PC-3 (cell line): ENCODE results near the gene RINT1. TPM values are rescaled to one million over a fixed set of nuclear protein-coding genes. Genes with fewer than 3 reads are reported as not detected.
A peak's percentile ranks its signal among the peaks of the same experiment; 100 is the strongest.

Experiments used
- ATAC-seq: fragments of 200-7000 bp; cut with Tn5 transposase; 2 replicates; pipeline ENCODE4 v1.9.1; 2020; ENCODE audit warnings: mild to moderate bottlenecking, moderate library complexity
- Bru-seq: library from RNA; stranded (reverse); fragments of 400-500 nt; gene quantifications from one replicate; lab custom pipeline; 2021; lab: Mats Ljungman, UMichigan
- BruChase-seq, 2 experiments: library from RNA; stranded (reverse); fragments of 400-500 nt; gene quantifications; one replicate each; lab custom pipeline; 2021; lab: Mats Ljungman, UMichigan
- BruUV-seq: library from RNA; stranded (reverse); fragments of 400-500 nt; replicated peaks from 2 replicates; lab custom pipeline; 2021; lab: Mats Ljungman, UMichigan
- CTCF ChIA-PET: fragments of 300-600 bp; sonication (Branson Sonifier 250); formaldehyde crosslinking; loops from one replicate; lab custom pipeline; 2022; ENCODE audit warnings: antibody characterized with exemption; lab: Charles Lee
- POLR2A ChIA-PET: fragments of 300-600 bp; sonication (Branson Sonifier 250); formaldehyde crosslinking; loops from one replicate; lab custom pipeline; 2022; ENCODE audit warnings: antibody characterized with exemption; ENCODE audit not compliant: unreplicated experiment; lab: Charles Lee
- DNase-seq: peaks from one replicate; pipeline ENCODE4 v3.0.0-alpha.2; 2015
- H2AFZ ChIP-seq: fragments of 300-600 bp; sonication (generic); 2 replicates; pipeline ENCODE4 v1.6.0; 2016; ENCODE audit warnings: antibody characterized with exemption, low read length
- H3F3A ChIP-seq: fragments of 300-600 bp; sonication (generic); one replicate; pipeline ENCODE4 v1.6.0; 2017; ENCODE audit warnings: antibody characterized with exemption, low read length, control low read depth, mild to moderate bottlenecking; ENCODE audit not compliant: unreplicated experiment
- H3K27ac ChIP-seq: fragments of 300-600 bp; sonication (generic); 2 replicates; pipeline ENCODE4 v1.5.1; 2016; ENCODE audit warnings: mild to moderate bottlenecking, low read length
- H3K27me3 ChIP-seq: fragments of 300-600 bp; sonication (generic); 2 replicates; pipeline ENCODE4 v1.6.1; 2016; ENCODE audit warnings: low read length, mixed read lengths
- H3K36me3 ChIP-seq: fragments of 300-600 bp; sonication (generic); 2 replicates; pipeline ENCODE4 v1.6.1; 2016; ENCODE audit warnings: low read depth, mixed run types, low read length, mixed read lengths
- H3K4me1 ChIP-seq: fragments of 300-600 bp; sonication (generic); 2 replicates; pipeline ENCODE4 v1.5.1; 2016; ENCODE audit warnings: low read length; ENCODE audit not compliant: insufficient read depth
- H3K4me2 ChIP-seq: fragments of 300-600 bp; sonication (generic); 2 replicates; pipeline ENCODE4 v1.6.0; 2016; ENCODE audit warnings: low read length
- H3K4me3 ChIP-seq: fragments of 300-600 bp; sonication (generic); 2 replicates; pipeline ENCODE4 v1.5.1; 2016; ENCODE audit warnings: mild to moderate bottlenecking, low read length, mixed read lengths
- H3K79me2 ChIP-seq: fragments of 300-600 bp; sonication (generic); 2 replicates; pipeline ENCODE4 v1.6.1; 2017; ENCODE audit warnings: low read length, mixed read lengths
- H3K9ac ChIP-seq: fragments of 300-600 bp; sonication (generic); 2 replicates; pipeline ENCODE4 v1.6.0; 2016; ENCODE audit warnings: mild to moderate bottlenecking, low read length
- H3K9me2 ChIP-seq: fragments of 300-600 bp; sonication (generic); replicated peaks from 2 replicates; pipeline ENCODE4 v1.6.1; 2016; ENCODE audit warnings: mixed run types, low read length, mixed read lengths
- H3K9me3 ChIP-seq: fragments of 300-600 bp; sonication (generic); 2 replicates; pipeline ENCODE4 v1.6.1; 2016; ENCODE audit warnings: low read length, mixed read lengths
- H4K20me1 ChIP-seq: fragments of 300-600 bp; sonication (generic); 2 replicates; pipeline ENCODE4 v1.6.1; 2016; ENCODE audit warnings: low read length, mixed read lengths
- CTCF ChIP-seq: fragments of 300-600 bp; sonication (generic); conservative IDR thresholded peaks from 2 replicates; pipeline ENCODE4 v1.5.1; 2017; ENCODE audit warnings: antibody characterized with exemption, low read depth, mild to moderate bottlenecking, low read length
- EZH2 ChIP-seq: fragments of 300-600 bp; sonication (generic); IDR thresholded peaks from one replicate; pipeline ENCODE4 v1.6.1; 2017; ENCODE audit warnings: antibody characterized with exemption, mild to moderate bottlenecking, low read length; ENCODE audit not compliant: unreplicated experiment
- EZH2phosphoT487 ChIP-seq: fragments of 300-600 bp; sonication (generic); IDR thresholded peaks from 2 replicates; pipeline ENCODE4 v1.6.1; 2018; ENCODE audit warnings: mild to moderate bottlenecking, antibody characterized with exemption, low read length, borderline replicate concordance
- intact Hi-C: fragments of 100-400 bp; cut with micrococcal nuclease; formaldehyde crosslinking; loops from 2 replicates; pipeline ENCODE4 v1.9.0; 2023
- long read RNA-seq: library from polyadenylated mRNA; unstranded; transcript quantifications from one replicate; pipeline ENCODE4 v2.0.0, GENCODE V29; 2021; ENCODE audit not compliant: unreplicated experiment
- total RNA-seq: library from RNA; depleted of rRNA; stranded (reverse); fragments of >200 nt; gene quantifications from 2 replicates; pipeline ENCODE4 v1.2.3, GENCODE V29; 2014; rRNA removed

Gene RINT1
- total RNA-seq (20.8 TPM in 2 replicates), Bru-seq, nascent RNA (percentile 84 among the genes with signal in this experiment), BruChase-seq, experiment 1, labeled RNA remaining after a 6-hour chase (percentile 89 among the genes with signal in this experiment), BruChase-seq, experiment 2, labeled RNA remaining after a 2-hour chase (percentile 85 among the genes with signal in this experiment)
- long read RNA-seq, transcript RINT1-201 (15 exons, 2,976 nt): major isoform, 103 of 143 reads
- long read RNA-seq, partial matches to known transcripts: 7 of 143 reads
- long read RNA-seq, other reads (novel, unspliced or antisense): 33 of 143 reads

- ATAC-seq: peak; percentile 98
- Histone ChIP-seq H3K9me3 (no peaks in the 10 kb centered on the region), H3K4me1 (peaks cover 18% of the 10 kb centered on the region), H3K9ac (peak within 1 kb of the TSS; percentile 93), H3K4me2 (peak within 1 kb of the TSS; percentile 86), H3K9me2 (no peaks in the 10 kb centered on the region), H3K4me3 (peak within 1 kb of the TSS; percentile 91), H4K20me1 (no peaks in the 10 kb centered on the region), H3K27me3 (no peaks in the 10 kb centered on the region), H2AFZ (peak within 1 kb of the TSS; percentile 99), H3F3A (no peaks in the 10 kb centered on the region), H3K36me3 (peaks cover 9% of the 10 kb centered on the region), H3K27ac (peak within 1 kb of the TSS; percentile 12; the same call in 1 of the 2 replicates), H3K79me2 (peaks cover 35% of the 10 kb centered on the region)
- TF ChIP-seq EZH2 (no peak), CTCF (peak; percentile 88)
- POLR2A ChIA-PET: interaction anchor here (0.5 to 0.7 kb wide), 5 partner anchors 175 to 685 kb away, joined by 3 to 14 read pairs (median 4); no protein-coding TSS in a partner anchor
- intact Hi-C loops: loop anchor here (1.0 to 5.0 kb wide), 4 partner anchors 10 to 645 kb away; partner anchors contain the start of gene PUS7
- TSS peak; percentile 74 for BruUV-seq
- CTCF ChIA-PET: interaction anchor here (0.5 to 0.9 kb wide), 6 partner anchors 8 to 874 kb away, joined by 3 to 6 read pairs (median 4); no protein-coding TSS in a partner anchor
- peak; percentile 96 for DNase-seq
These were observed at the start of gene RINT1 for GRCh38 chr7:105531792-105532671. TSS of gene RINT1 (plus strand) at chr7:105532201. CDS start at chr7:105532316, 115 bp downstream.

GRCh38 chr7:105487579-105488571 is 44.1 kb upstream of the RINT1 start:
- DNase-seq (peak; percentile 58), ATAC-seq (peak; percentile 99)
- BruUV-seq: no TSS peak
- ChIA-PET CTCF (no interaction called here), POLR2A (no interaction called here)
- Histone ChIP-seq H2AFZ (no peak overlapping the region), H3K36me3 (peaks cover 7% of the 10 kb centered on the region), H3K4me1 (peaks cover 9% of the 10 kb centered on the region), H3K27me3 (no peaks in the 10 kb centered on the region), H3F3A (no peaks in the 10 kb centered on the region), H3K27ac (peak overlapping the region; percentile 71), H3K4me2 (no peak overlapping the region), H3K9me3 (no peaks in the 10 kb centered on the region), H3K79me2 (no peaks in the 10 kb centered on the region), H3K9me2 (no peaks in the 10 kb centered on the region), H3K9ac (peak overlapping the region; percentile 55), H3K4me3 (no peak overlapping the region), H4K20me1 (no peaks in the 10 kb centered on the region)
- intact Hi-C loops: loop anchor here (1.0 to 10.0 kb wide), 3 partner anchors 53 to 565 kb away; no protein-coding TSS in a partner anchor
- TF ChIP-seq EZH2phosphoT487 (no peak), CTCF (peak; percentile 66), EZH2 (no peak)
